T-helper 2 cell treated with Interferon-gamma antibody and Interleukin-4, amounts not matched to agents 100 ng/mL and 5 ng/mL, for 36 hours (primary cell): ENCODE measurements around the gene DUSP9. TPM values are rescaled to one million over a fixed set of nuclear protein-coding genes. Genes with fewer than 3 reads are reported as not detected.

Experiments
- intact Hi-C: fragments of 100-400 bp; cut with micrococcal nuclease; formaldehyde crosslinking; loops from one replicate; pipeline ENCODE4 v1.15.1; 2023
- total RNA-seq: library from RNA; stranded (reverse); gene quantifications from 2 replicates; pipeline ENCODE4 v1.2.3, GENCODE V29; 2022

DUSP9 gene
- total RNA-seq, 1 donor from 2014 or later, result not detected

DNA sequence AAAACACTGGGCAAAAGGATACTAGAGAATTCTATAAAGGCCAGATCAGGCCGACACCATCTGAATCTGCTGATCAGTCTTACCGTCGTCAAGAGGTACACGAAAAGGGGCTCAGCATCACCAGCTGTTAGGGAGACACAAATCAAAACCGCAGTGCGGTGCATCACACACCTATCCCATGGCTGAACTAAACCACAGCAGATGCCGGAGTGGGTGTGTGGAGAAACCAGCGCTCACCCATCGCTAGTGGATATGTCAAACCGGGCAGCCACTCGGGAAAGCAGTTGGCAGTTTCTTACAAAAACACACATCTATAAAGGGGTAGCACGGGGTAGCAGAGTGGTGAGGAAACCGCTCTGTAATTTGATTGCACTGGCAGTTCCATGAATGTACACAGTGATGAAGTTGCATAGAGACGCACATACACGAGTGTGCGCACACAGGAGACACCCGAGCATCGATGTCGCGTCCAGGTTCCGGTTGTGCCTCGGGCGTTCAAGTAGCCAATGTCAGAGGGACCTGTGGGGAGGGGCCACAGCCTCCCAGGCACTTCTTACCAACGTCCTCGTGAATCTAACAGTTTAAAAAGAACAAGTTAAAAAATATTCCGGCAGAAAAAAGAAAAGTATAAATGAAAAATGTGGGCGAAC, 24.9 kb upstream of the DUSP9 start:
- intact Hi-C loops, result no loop called here

GRCh38 chrX:153622661-153623309, 24.2 kb upstream of the DUSP9 start:
- intact Hi-C loops, result no loop called here

GRCh38 chrX:153623310-153624029, 23.5 kb upstream of the DUSP9 start:
- intact Hi-C loops, result no loop called here

DNA sequence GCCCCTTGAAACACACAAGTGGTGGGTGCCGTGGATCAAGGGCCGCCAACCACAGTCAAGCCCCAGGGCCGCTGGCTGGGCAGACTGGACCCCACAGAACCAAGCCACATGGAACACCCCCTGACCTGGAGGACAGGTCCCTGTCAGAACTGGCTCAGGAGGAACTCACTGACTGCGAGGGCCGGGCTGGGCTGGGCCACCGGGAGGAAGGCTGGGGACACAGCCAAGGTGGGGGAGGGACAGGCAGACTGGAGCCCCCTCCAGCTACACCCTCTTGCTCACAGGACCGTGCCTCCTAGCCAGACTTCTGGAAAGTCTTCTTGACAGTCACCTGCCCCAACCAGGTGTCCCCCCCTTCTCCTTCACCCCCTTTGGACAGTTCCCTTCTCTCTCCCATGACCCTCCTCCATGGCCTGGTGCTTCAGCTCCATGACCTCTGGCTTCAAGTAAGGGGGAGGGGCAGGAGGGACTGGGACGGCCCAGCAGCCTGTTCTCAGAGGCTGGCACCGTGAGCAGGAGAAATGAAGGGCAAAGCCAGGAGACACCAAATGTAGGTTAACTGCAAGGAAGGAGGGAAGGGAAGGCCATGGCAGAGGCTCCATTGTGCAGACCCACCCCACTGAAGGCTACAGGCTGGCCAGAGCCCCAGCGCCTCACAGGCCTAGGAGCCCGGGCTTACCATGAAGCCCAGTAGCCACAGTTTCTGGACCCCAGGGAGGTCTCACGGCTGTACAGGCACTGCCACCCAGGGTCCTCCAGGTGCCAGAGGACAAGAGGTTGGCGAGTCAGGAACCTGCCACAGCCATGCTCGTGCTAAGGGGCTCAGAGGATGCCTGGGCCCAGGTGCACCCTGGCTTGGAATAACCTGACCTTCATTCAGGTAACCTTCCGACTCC, 22.6 kb upstream of the DUSP9 start:
- intact Hi-C loops, result no loop called here

DNA sequence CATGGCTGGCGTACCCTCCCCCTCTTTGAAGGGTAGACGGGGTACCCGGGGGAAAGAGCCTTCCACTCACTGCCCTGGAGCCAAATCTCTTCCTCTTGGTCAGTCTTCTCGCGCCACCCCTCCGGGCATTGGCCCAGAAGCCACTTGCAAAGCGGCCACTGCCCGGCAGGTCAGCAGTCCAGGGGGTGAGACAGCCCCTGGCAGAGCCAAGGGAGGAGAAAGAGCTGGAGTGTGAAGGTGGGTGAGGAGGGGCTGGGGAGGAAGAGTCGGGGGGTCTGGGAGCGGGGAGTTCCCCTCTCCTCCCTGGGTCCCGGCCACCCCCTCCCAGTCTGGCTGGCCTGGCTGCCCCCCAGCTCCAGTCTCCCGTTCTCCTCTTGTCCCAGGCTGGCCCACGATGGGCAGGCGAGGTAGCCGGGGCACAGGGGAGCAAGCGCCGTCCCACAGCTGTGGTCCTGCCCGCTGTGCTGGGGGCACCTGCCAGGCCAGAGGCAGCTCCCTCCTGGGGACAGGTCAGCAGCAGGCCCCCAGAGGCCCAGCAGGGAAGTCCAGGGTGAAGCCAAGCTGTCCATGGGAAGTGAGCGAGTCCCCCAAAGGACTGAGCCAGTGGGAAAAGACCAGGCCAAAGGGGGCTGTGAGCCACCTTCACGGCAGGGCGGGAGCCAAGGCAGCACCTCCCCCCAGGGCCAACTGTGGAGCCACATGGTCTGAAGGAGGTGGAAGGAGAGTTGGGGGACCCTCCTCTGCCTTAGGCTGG, 21.6 kb upstream of the DUSP9 start:
- intact Hi-C loops, result no loop called here

DNA sequence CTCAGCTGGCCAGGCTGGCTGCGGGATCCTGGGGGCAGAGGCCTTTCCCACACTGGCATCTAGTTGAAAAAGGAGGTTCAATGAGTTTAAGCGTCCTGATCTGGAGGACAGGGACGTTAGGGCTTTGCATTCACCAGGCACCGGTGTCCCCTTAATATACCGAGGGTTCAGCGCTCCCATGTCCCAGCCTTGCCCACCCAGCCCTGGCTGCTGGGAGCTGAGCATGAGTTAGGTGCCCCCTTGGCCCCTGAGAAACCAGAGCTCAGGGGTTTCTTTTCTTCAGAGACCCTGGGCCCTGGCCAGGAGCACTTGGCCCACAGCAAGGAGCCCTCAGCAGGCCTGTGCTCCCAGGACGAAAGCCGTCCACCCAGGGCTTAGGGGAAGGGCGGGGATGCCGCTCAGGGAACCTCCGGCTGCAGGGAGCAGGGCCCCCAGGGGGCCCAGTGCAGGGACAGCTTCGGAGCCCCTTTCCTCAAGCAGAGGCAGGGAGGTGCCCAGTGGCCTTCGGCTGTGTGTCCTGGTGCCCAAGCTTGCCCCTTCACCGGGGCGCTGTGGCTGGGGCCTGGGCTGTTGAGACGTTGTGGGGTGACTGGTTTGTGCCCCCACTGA, 20.9 kb upstream of the DUSP9 start:
- intact Hi-C loops, result no loop called here

DNA sequence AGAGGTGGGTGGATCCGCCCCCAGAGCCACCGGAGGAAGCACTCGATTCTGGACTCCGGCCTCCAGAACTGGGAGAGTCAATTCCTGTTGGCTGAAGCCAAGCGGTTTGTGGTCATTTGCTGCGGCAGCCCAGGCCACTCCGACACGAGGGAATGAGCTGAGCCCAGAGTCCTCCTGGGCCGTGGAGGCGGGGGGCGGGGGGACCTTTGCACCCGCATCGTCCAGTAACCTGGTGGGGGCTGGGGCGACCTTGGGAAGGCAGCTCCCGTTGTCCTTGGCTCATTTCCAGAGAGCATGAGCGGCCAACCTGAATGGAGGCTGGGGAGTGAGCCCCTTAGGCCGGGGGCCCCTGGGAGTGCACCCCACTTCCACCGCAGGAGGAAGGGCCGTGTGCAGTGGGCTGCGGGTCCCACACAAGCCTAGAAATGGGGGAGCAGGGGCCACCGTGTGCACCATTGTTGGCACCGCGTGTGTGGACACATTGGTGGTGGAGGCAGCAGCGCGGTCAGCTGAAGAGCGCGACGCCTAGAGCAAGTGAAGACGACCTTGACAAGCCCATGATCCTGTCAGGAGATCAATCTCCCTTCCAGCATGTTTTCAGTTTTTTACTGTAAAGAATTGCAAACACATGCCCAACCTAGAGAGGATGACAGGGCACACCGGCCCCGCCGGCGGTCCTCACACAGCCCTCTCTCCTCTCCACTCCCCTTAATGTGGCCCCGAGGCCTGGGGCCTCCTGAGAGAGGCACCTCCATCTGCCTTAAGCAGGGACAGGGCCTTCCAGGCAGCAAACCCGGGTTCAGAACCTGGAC, 19.9 kb upstream of the DUSP9 start:
- intact Hi-C loops, result no loop called here

DNA sequence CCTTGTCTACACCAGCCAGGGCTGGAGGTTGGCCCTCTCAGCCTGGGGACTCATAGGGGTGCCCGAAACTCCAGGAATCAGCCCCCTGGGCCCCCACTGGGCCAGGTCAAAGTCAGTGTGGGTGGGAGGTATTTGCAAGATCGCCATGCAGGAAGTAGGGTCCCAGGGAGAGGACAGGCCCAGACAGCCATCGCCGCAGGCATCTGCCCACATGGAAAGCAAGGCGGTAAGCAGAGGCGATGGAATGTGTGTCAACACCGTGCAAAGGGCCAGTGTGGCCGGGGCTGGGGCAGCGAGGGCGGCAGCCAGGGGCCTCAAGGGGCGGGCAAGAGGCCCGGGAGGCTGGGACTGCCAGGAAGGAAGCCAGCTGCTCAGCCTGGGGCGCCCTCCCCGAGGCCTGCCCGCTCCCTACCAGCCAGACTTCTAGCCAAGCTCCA, 19.3 kb upstream of the DUSP9 start:
- intact Hi-C loops, result no loop called here

GRCh38 chrX:153628129-153628528, 18.9 kb upstream of the DUSP9 start:
- intact Hi-C loops, result no loop called here

DNA sequence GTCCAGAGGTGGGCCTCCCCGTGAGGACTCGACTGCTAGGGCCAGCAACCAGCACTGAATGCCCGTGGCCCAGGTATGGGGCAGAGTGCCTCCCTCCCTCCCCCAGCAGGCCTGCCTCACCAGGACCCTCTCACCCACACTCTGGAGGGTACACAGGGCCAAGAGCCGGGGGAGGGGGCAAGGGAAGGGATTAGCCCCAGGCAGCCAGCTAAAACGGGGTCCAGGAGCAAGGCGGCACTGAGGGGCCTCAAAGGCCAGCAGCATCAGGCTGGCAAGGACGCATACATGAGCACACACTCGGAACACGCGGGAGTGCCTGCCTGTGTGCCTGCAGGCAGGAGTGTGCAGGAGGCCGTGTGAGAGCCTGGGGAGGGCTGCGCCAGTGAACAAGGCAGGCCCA, 18.3 kb upstream of the DUSP9 start:
- intact Hi-C loops, result no loop called here

GRCh38 chrX:153631346-153631745, 15.7 kb upstream of the DUSP9 start:
- intact Hi-C loops, result no loop called here

GRCh38 chrX:153631907-153632594, 15.0 kb upstream of the DUSP9 start:
- intact Hi-C loops, result no loop called here

- intact Hi-C loops, result no loop called here
Observed at GRCh38 chrX:153632595-153632946, 14.4 kb upstream of the DUSP9 start.

GRCh38 chrX:153633048-153633447, 14.0 kb upstream of the DUSP9 start:
- intact Hi-C loops, result no loop called here

GRCh38 chrX:153633607-153634180, 13.3 kb upstream of the DUSP9 start:
- intact Hi-C loops, result no loop called here

DNA sequence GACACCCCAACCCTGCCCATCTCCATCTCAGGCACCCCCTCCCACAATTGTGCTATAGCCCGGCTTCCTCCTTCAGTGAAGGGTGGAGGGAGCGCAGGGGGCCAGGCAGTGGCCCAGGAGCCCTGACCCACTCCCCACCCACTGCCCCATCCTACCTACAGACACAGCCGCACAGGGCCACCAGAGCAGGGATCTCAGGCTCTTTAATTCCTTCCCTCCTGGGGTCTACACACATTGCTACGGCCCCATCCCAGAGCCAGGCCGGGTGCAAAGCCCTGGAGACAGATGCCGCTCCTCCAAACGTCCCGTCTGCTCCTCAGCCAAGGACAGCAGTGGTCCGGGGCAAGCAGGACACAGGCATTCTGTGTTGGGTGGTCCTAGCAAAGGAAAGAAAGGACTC, 12.8 kb upstream of the DUSP9 start:
- intact Hi-C loops, result no loop called here

- intact Hi-C loops, result no loop called here
Observed at GRCh38 chrX:153634832-153635231, 12.2 kb upstream of the DUSP9 start.

DNA sequence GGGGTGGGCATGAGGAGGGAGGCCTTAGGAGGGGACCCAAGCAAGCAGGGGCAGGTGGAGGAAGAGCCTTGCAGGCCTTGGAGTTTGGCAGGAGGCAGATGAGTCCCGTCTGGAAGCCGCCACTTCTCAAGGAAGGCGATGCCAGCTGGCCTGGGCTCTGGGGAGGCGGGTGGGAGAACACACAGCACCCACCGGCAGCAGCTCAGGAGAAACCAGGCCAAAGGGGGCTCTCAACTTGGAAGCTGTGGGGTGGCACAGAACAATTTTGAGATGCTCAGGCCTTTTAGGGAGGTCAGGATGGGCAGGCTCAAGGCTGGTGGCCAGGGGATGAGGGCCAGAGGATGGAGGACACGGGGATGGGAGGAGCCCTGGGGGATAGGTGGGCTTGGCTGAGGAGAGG, 11.6 kb upstream of the DUSP9 start:
- intact Hi-C loops, result no loop called here
